Esophagus muscularis mucosa (tissue), 3 donors: ENCODE data around the gene RBM14.

Source experiments
- CTCF ChIP-seq, 3 experiments: fragments of 200-600 bp in 2 of 3; fragments of 450-650 bp in 1 of 3; sonication (generic) in 2 of 3; IDR thresholded peaks; one replicate each; pipeline ENCODE4 v1.5.1; 2017 to 2019; ENCODE audit warnings: antibody characterized with exemption in 3 of 3, mild to moderate bottlenecking in 2 of 3, moderate library complexity in 1 of 3
- POLR2A ChIP-seq: fragments of 450-650 bp; IDR thresholded peaks from one replicate; pipeline ENCODE4 v1.6.1; 2017; ENCODE audit warnings: antibody characterized with exemption, moderate library complexity, mild to moderate bottlenecking, low read depth
- POLR2AphosphoS5 ChIP-seq, 2 donors: sonication (generic); formaldehyde crosslinking; IDR thresholded peaks; one replicate each; pipeline ENCODE4 v1.6.1; 2017; ENCODE audit warnings: antibody characterized with exemption in 2 of 2

- no peak for TF ChIP-seq POLR2AphosphoS5 (IDR thresholded peaks at IDR 0.05)
- TF ChIP-seq CTCF (IDR thresholded peaks at IDR 0.05), result no peak
- TF ChIP-seq POLR2A, result no peak
Measured at GRCh38 chr11:66637557-66638176, 21.2 kb downstream of the RBM14 start.
